ENCODE results near the gene UTP14A. TPM values are rescaled to one million over a fixed set of nuclear protein-coding genes. Genes with fewer than 3 reads are reported as not detected.

UTP14A gene
- polyA plus RNA-seq, 2 of the 4 experiments (the other 2 are of a cell fraction): 38.7 to 47.3 TPM

DNA sequence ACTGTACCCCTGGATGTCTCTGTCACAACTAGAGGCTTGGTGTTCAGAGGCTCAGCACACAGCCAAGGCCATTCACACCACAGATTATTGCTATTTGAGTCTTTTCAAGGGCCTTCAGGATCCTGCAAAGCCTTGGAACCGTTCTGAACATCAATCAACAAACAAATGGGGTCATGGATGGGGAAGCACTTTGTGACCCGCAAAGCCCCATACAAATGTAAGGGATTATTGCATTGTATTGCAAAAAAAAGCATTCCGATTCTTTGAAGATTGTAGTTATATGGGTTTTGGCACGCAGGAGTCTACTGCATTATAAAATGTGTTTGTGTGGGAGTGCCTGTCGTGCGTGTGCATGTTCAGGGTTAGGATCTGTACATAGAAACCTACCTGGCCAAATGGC, 59.2 kb downstream of the UTP14A start:
- no peak overlapping the region for H3K4me3 ChIP-seq
- H3K27ac ChIP-seq: no peak overlapping the region
- POLR2A ChIA-PET: no interaction called here
- CTCF ChIA-PET: interaction anchor here (0.9 to 1.7 kb wide), 3 partner anchors 15 to 63 kb away, joined by 3 to 6 read pairs (median 3); no protein-coding TSS in a partner anchor
- ATAC-seq: no peak
- 78% methylated on average over 6 of the region's 6 CpGs for WGBS (ENCODE audit: missing lambda C conversion rate)
- H3K4me2 ChIP-seq: no peak overlapping the region
- no peak for TF ChIP-seq HOXB5 (CRISPR knock-in tag; IDR thresholded peaks at IDR 0.05)
- no peak for TF ChIP-seq CBX2 (IDR thresholded peaks at IDR 0.05; ENCODE audit: borderline replicate concordance, low read depth)
- TF ChIP-seq JUNB (IDR thresholded peaks at IDR 0.05): no peak
- TF ChIP-seq TP53 (CRISPR knock-in tag; IDR thresholded peaks at IDR 0.05): no peak
- TF ChIP-seq FOSB (CRISPR knock-in tag; IDR thresholded peaks at IDR 0.05): no peak
- TF ChIP-seq, protein P1, sequence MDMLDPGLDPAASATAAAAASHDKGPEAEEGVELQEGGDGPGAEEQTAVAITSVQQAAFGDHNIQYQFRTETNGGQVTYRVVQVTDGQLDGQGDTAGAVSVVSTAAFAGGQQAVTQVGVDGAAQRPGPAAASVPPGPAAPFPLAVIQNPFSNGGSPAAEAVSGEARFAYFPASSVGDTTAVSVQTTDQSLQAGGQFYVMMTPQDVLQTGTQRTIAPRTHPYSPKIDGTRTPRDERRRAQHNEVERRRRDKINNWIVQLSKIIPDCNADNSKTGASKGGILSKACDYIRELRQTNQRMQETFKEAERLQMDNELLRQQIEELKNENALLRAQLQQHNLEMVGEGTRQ (IDR thresholded peaks at IDR 0.05): no peak
- TF ChIP-seq PHF8 (IDR thresholded peaks at IDR 0.05; ENCODE audit: borderline replicate concordance, low read depth): no peak
- TF ChIP-seq, protein P2, sequence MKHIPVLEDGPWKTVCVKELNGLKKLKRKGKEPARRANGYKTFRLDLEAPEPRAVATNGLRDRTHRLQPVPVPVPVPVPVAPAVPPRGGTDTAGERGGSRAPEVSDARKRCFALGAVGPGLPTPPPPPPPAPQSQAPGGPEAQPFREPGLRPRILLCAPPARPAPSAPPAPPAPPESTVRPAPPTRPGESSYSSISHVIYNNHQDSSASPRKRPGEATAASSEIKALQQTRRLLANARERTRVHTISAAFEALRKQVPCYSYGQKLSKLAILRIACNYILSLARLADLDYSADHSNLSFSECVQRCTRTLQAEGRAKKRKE (CRISPR knock-in tag; IDR thresholded peaks at IDR 0.05; ENCODE audit: low read depth): no peak
- TF ChIP-seq ZFP36 (IDR thresholded peaks at IDR 0.05; ENCODE audit: borderline replicate concordance, partially characterized antibody): no peak
- TF ChIP-seq EP300 (IDR thresholded peaks at IDR 0.05): no peak
- no peak for TF ChIP-seq POLR2A (IDR thresholded peaks at IDR 0.05; ENCODE audit: low read length)
- no peak for TF ChIP-seq TFCP2L1 (CRISPR knock-in tag; IDR thresholded peaks at IDR 0.05)
- TF ChIP-seq, protein P3, sequence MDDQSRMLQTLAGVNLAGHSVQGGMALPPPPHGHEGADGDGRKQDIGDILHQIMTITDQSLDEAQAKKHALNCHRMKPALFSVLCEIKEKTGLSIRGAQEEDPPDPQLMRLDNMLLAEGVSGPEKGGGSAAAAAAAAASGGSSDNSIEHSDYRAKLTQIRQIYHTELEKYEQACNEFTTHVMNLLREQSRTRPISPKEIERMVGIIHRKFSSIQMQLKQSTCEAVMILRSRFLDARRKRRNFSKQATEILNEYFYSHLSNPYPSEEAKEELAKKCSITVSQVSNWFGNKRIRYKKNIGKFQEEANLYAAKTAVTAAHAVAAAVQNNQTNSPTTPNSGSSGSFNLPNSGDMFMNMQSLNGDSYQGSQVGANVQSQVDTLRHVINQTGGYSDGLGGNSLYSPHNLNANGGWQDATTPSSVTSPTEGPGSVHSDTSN (IDR thresholded peaks at IDR 0.05): no peak
- TF ChIP-seq SREBF2 (IDR thresholded peaks at IDR 0.05): no peak
- TF ChIP-seq, protein P4, sequence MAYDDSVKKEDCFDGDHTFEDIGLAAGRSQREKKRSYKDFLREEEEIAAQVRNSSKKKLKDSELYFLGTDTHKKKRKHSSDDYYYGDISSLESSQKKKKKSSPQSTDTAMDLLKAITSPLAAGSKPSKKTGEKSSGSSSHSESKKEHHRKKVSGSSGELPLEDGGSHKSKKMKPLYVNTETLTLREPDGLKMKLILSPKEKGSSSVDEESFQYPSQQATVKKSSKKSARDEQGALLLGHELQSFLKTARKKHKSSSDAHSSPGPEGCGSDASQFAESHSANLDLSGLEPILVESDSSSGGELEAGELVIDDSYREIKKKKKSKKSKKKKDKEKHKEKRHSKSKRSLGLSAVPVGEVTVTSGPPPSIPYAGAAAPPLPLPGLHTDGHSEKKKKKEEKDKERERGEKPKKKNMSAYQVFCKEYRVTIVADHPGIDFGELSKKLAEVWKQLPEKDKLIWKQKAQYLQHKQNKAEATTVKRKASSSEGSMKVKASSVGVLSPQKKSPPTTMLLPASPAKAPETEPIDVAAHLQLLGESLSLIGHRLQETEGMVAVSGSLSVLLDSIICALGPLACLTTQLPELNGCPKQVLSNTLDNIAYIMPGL (CRISPR knock-in tag; IDR thresholded peaks at IDR 0.05; ENCODE audit: borderline replicate concordance): no peak
- DNase-seq (ENCODE audit: low read depth in 1 of 2, low spot score in 1 of 2): no peak
- no peaks in the 10 kb centered on the region for H3K9me3 ChIP-seq
- peaks cover 8% of the 10 kb centered on the region; the same call in 2 of the 3 replicates for H3K4me1 ChIP-seq
- FAIRE-seq: no peak

DNA sequence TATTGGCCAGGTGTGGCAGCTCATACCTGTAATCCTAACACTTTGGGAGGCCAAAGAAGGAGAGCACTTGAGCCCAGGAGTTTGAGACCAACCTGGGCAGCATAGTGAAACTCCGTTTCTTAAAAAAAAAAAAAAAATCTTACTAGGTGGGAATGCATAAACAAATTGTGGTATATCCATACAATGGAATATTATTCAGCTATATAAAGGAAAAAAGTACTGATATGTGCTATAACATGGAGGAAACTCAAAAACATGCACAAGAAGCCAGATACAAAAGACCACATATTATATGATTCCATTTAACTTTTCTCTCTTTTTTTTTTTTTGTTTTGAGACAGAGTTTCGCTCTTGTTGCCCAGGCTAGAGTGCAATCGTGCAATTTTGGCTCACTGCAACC, 63.0 kb downstream of the UTP14A start:
- ATAC-seq: no peak
- CTCF ChIA-PET: interaction anchor here (0.7 to 1.7 kb wide), 2 partner anchors 8 to 44 kb away, joined by 4 read pairs; no protein-coding TSS in a partner anchor

More for the DNA sequence above, 63.0 kb downstream of the UTP14A start:
- no peak overlapping the region for H3K4me2 ChIP-seq
- H3K27ac ChIP-seq: no peak overlapping the region
- 58% methylated on average over 3 of the region's 3 CpGs for WGBS (ENCODE audit: missing lambda C conversion rate)
- H3K4me1 ChIP-seq: no peaks in the 10 kb centered on the region
- no peak for FAIRE-seq
- H3K4me3 ChIP-seq: no peak overlapping the region
- TF ChIP-seq HOXB5 (CRISPR knock-in tag; IDR thresholded peaks at IDR 0.05) (no peak), RARB (CRISPR knock-in tag; IDR thresholded peaks at IDR 0.05) (no peak), SMC3 (IDR thresholded peaks at IDR 0.05) (no peak), NR3C1 (IDR thresholded peaks at IDR 0.05) (no peak), CBX8 (IDR thresholded peaks at IDR 0.05) (no peak), HOXB13 (CRISPR knock-in tag; IDR thresholded peaks at IDR 0.05; ENCODE audit: low read depth) (no peak), GATA3 (IDR thresholded peaks at IDR 0.05; ENCODE audit: borderline replicate concordance) (no peak), EHF (CRISPR knock-in tag; IDR thresholded peaks at IDR 0.05) (no peak), ZC3H11A (IDR thresholded peaks at IDR 0.05) (no peak), NPAS2 (CRISPR knock-in tag; IDR thresholded peaks at IDR 0.05; ENCODE audit: borderline replicate concordance) (no peak), ZFP36 (IDR thresholded peaks at IDR 0.05; ENCODE audit: borderline replicate concordance, partially characterized antibody) (no peak), POLR2A (IDR thresholded peaks at IDR 0.05; ENCODE audit: low read length) (no peak), CHD4 (IDR thresholded peaks at IDR 0.05; ENCODE audit: borderline replicate concordance) (no peak), KDM5A (IDR thresholded peaks at IDR 0.05) (no peak), POLR2AphosphoS2 (conservative IDR thresholded peaks at IDR 0.05; ENCODE audit: low read length) (no peak), SREBF2 (IDR thresholded peaks at IDR 0.05) (no peak), FOXS1 (CRISPR knock-in tag; IDR thresholded peaks at IDR 0.05) (no peak)
- TF ChIP-seq, protein P5, sequence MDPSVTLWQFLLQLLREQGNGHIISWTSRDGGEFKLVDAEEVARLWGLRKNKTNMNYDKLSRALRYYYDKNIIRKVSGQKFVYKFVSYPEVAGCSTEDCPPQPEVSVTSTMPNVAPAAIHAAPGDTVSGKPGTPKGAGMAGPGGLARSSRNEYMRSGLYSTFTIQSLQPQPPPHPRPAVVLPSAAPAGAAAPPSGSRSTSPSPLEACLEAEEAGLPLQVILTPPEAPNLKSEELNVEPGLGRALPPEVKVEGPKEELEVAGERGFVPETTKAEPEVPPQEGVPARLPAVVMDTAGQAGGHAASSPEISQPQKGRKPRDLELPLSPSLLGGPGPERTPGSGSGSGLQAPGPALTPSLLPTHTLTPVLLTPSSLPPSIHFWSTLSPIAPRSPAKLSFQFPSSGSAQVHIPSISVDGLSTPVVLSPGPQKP (IDR thresholded peaks at IDR 0.05; ENCODE audit: low read depth, low read length): no peak
- TF ChIP-seq, protein P3 (IDR thresholded peaks at IDR 0.05): no peak
- POLR2A ChIA-PET: interaction anchor here (0.7 kb wide), 1 partner anchor 71 kb away, joined by 3 read pairs; no protein-coding TSS in a partner anchor
- no peaks in the 10 kb centered on the region for H3K9me3 ChIP-seq
- DNase-seq (ENCODE audit: low read depth in 1 of 2, low spot score in 1 of 2): no peak

All from A549 (cell line).